GM23248 (cell line): ENCODE measurements around the gene MRPL17. TPM values are rescaled to one million over a fixed set of nuclear protein-coding genes. Genes with fewer than 3 reads are reported as not detected.

ENCODE experiments used
- DNase-seq: peaks from one replicate; pipeline ENCODE4 v3.0.0-alpha.2; 2015
- H2AFZ ChIP-seq: fragments of 200-600 bp; sonication (generic); 2 replicates; pipeline ENCODE4 v1.6.1; 2016; ENCODE audit warnings: antibody characterized with exemption
- H3F3A ChIP-seq: fragments of 200-600 bp; sonication (generic); 2 replicates; pipeline ENCODE4 v1.6.1; 2016; ENCODE audit warnings: mild to moderate bottlenecking, antibody characterized with exemption, mixed run types; ENCODE audit not compliant: insufficient read depth
- H3K27ac ChIP-seq: fragments of 200-600 bp; sonication (generic); 2 replicates; pipeline ENCODE4 v1.5.1; 2016; ENCODE audit warnings: mild to moderate bottlenecking
- H3K27me3 ChIP-seq: fragments of 200-600 bp; sonication (generic); replicated peaks from 2 replicates; pipeline ENCODE4 v1.6.1; 2016; ENCODE audit warnings: mild to moderate bottlenecking; ENCODE audit not compliant: insufficient read depth
- H3K36me3 ChIP-seq: fragments of 200-600 bp; sonication (generic); 2 replicates; pipeline ENCODE4 v1.6.1; 2016; ENCODE audit warnings: low read depth, mild to moderate bottlenecking
- H3K4me1 ChIP-seq: fragments of 200-600 bp; sonication (generic); 2 replicates; pipeline ENCODE4 v1.6.1; 2016; ENCODE audit warnings: mild to moderate bottlenecking; ENCODE audit not compliant: insufficient read depth
- H3K4me2 ChIP-seq: fragments of 200-600 bp; sonication (generic); one replicate; pipeline ENCODE4 v1.6.1; 2016; ENCODE audit warnings: mild to moderate bottlenecking; ENCODE audit not compliant: unreplicated experiment
- H3K4me3 ChIP-seq: fragments of 200-600 bp; sonication (generic); 2 replicates; pipeline ENCODE4 v1.5.1; 2016; ENCODE audit warnings: mild to moderate bottlenecking
- H3K79me2 ChIP-seq: fragments of 200-600 bp; sonication (generic); 2 replicates; pipeline ENCODE4 v1.6.1; 2016; ENCODE audit warnings: mild to moderate bottlenecking; ENCODE audit not compliant: insufficient read depth
- H3K9ac ChIP-seq: fragments of 200-600 bp; sonication (generic); 2 replicates; pipeline ENCODE4 v1.6.1; 2016; ENCODE audit warnings: mild to moderate bottlenecking
- H3K9me2 ChIP-seq: fragments of 200-600 bp; sonication (generic); 2 replicates; pipeline ENCODE4 v1.6.1; 2016; ENCODE audit warnings: mixed run types, mild to moderate bottlenecking, moderate library complexity; ENCODE audit not compliant: insufficient read depth
- H3K9me3 ChIP-seq: fragments of 200-600 bp; sonication (generic); one replicate; pipeline ENCODE4 v1.6.1; 2017; ENCODE audit warnings: low read depth
- H4K20me1 ChIP-seq: fragments of 200-600 bp; sonication (generic); 2 replicates; pipeline ENCODE4 v1.6.0; 2016; ENCODE audit not compliant: insufficient read depth
- EZH2 ChIP-seq: fragments of 200-600 bp; sonication (generic); IDR thresholded peaks from 2 replicates; pipeline ENCODE4 v1.6.1; 2018; ENCODE audit warnings: antibody characterized with exemption, mild to moderate bottlenecking; ENCODE audit not compliant: insufficient read depth, poor library complexity, severe bottlenecking
- EZH2phosphoT487 ChIP-seq: fragments of 200-600 bp; sonication (generic); IDR thresholded peaks from 2 replicates; pipeline ENCODE4 v1.6.1; 2018; ENCODE audit warnings: antibody characterized with exemption, moderate library complexity, mild to moderate bottlenecking, low read depth; ENCODE audit not compliant: insufficient read depth
- WGBS, 2 experiments: methylation state at CpG; one replicate each; pipeline ENCODE4 v1.1.6; 2015 to 2017; ENCODE audit warnings: low lambda C conversion rate in 2 of 2, low coverage in 1 of 2; ENCODE audit errors: missing lambda C conversion rate in 2 of 2; 5-methylcytosine and 5-hydroxymethylcytosine counted together
- in situ Hi-C: fragments of 300-500 bp; cut with MboI; formaldehyde crosslinking; loops from 2 replicates; pipeline ENCODE4 v1.15.0; 2020
- polyA plus RNA-seq: library from polyadenylated mRNA; unstranded; fragments of >200 nt; fragmentation: Nextera tagmentation; extraction: Ambion mirVana; gene quantifications from 2 replicates; pipeline ENCODE4 v1.2.1, GENCODE V29; 2016
- total RNA-seq: library from RNA; depleted of rRNA; stranded (reverse); fragments of >200 nt; shearing (Covaris generic); gene quantifications from 2 replicates; pipeline ENCODE4 v1.2.3, GENCODE V29; 2014

MRPL17 gene
- total and polyA plus RNA-seq, 2 experiments from 2014 or later: 53.5 to 107 TPM

- Histone ChIP-seq H3F3A (peaks cover 18% of the 10 kb centered on the region; the same call in 1 of the 2 replicates), H3K9ac (peak overlapping the region; percentile 31), H3K79me2 (no peaks in the 10 kb centered on the region), H3K9me3 (no peaks in the 10 kb centered on the region), H3K27me3 (no peaks in the 10 kb centered on the region), H3K36me3 (no peaks in the 10 kb centered on the region), H2AFZ (peak overlapping the region; percentile 76), H3K9me2 (no peaks in the 10 kb centered on the region), H3K4me2 (peak overlapping the region; percentile 66), H3K4me3 (peak overlapping the region; percentile 50; the same call in 1 of the 2 replicates), H4K20me1 (no peaks in the 10 kb centered on the region), H3K4me1 (peaks cover 23% of the 10 kb centered on the region), H3K27ac (peak overlapping the region; percentile 39)
- in situ Hi-C loops: no loop called here
- WGBS, 2 experiments: 16 to 19% methylated on average over 9 of the region's 9 CpGs
- DNase-seq: peak; percentile 78
- TF ChIP-seq EZH2 (no peak), EZH2phosphoT487 (no peak)
Measured at GRCh38 chr11:6646918-6647679, 36.0 kb downstream of the MRPL17 start.

GRCh38 chr11:6646576-6646917 lies 36.6 kb downstream of the MRPL17 start:
- H3K36me3 ChIP-seq: no peaks in the 10 kb centered on the region
- peaks cover 18% of the 10 kb centered on the region; the same call in 1 of the 2 replicates for H3F3A ChIP-seq
- H3K79me2 ChIP-seq: no peaks in the 10 kb centered on the region
- H3K27me3 ChIP-seq: no peaks in the 10 kb centered on the region
- H3K4me2 ChIP-seq: peak overlapping the region; percentile 66
- H3K9ac ChIP-seq: peak overlapping the region; percentile 31; the same call in 1 of the 2 replicates
- no peak for TF ChIP-seq EZH2
- no peak for TF ChIP-seq EZH2phosphoT487
- H3K9me2 ChIP-seq: no peaks in the 10 kb centered on the region
- peak overlapping the region; percentile 50 for H3K4me3 ChIP-seq
- peak; percentile 63 for DNase-seq
- H3K9me3 ChIP-seq: no peaks in the 10 kb centered on the region
- peak overlapping the region; percentile 39 for H3K27ac ChIP-seq
- in situ Hi-C loops: no loop called here
- peaks cover 23% of the 10 kb centered on the region for H3K4me1 ChIP-seq
- 5 to 7% methylated on average over 3 of the region's 3 CpGs for WGBS, 2 experiments
- peak overlapping the region; percentile 76 for H2AFZ ChIP-seq
- no peaks in the 10 kb centered on the region for H4K20me1 ChIP-seq

GRCh38 chr11:6646071-6646470 lies 37.1 kb downstream of the MRPL17 start:
- in situ Hi-C loops: no loop called here
- peaks cover 23% of the 10 kb centered on the region for H3K4me1 ChIP-seq

DNA sequence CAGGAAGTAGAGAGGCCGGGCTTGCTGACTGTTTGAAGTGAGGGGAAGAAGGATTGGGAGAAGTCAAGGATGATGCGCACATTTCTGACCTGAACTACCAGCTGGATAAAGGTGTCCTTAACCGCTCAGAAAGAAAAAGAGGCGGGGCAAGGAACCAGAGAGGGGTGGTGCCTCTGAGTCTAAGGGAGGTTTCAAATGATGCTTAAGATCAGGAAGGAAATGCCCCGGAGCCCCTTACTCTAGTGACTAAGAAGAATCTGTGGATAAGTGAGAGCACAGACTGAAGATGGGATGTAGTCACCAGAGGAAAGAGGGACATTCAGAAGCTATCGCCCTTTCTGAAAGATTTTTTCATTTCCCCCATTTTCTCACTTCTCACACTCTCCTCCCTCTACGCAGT lies 40.2 kb downstream of the MRPL17 start:
- no peak for DNase-seq
- no peak overlapping the region for H3K4me2 ChIP-seq
- 92 to 98% methylated on average over 7 of the region's 7 CpGs for WGBS, 2 experiments
- TF ChIP-seq EZH2phosphoT487: no peak
- TF ChIP-seq EZH2: no peak
- H3K9ac ChIP-seq: no peak overlapping the region
- H3K27me3 ChIP-seq: no peaks in the 10 kb centered on the region
- H3K36me3 ChIP-seq: no peaks in the 10 kb centered on the region
- in situ Hi-C loops: no loop called here
- no peaks in the 10 kb centered on the region for H3K9me3 ChIP-seq
- H3F3A ChIP-seq: peaks cover 23% of the 10 kb centered on the region
- no peak overlapping the region for H2AFZ ChIP-seq
- peaks cover 30% of the 10 kb centered on the region for H3K4me1 ChIP-seq
- no peaks in the 10 kb centered on the region for H4K20me1 ChIP-seq
- no peaks in the 10 kb centered on the region for H3K79me2 ChIP-seq
- no peak overlapping the region for H3K4me3 ChIP-seq
- no peaks in the 10 kb centered on the region for H3K9me2 ChIP-seq
- no peak overlapping the region for H3K27ac ChIP-seq

More at GRCh38 chr11:6646071-6646470, 37.1 kb downstream of the MRPL17 start:
- H3K9me3 ChIP-seq: no peaks in the 10 kb centered on the region
- peak overlapping the region; percentile 76 for H2AFZ ChIP-seq
- H3K27me3 ChIP-seq: no peaks in the 10 kb centered on the region
- no peaks in the 10 kb centered on the region for H4K20me1 ChIP-seq
- peak overlapping the region; percentile 50 for H3K4me3 ChIP-seq
- no peaks in the 10 kb centered on the region for H3K79me2 ChIP-seq
- H3K9me2 ChIP-seq: no peaks in the 10 kb centered on the region
- H3K9ac ChIP-seq: peak overlapping the region; percentile 31; the same call in 1 of the 2 replicates
- TF ChIP-seq EZH2phosphoT487 (no peak), EZH2 (no peak)
- WGBS, 2 experiments: 4 to 7% methylated on average over 12 of the region's 12 CpGs
- peak overlapping the region; percentile 66 for H3K4me2 ChIP-seq
- DNase-seq: peak; percentile 86
- H3K27ac ChIP-seq: peak overlapping the region; percentile 39; the same call in 1 of the 2 replicates
- no peaks in the 10 kb centered on the region for H3K36me3 ChIP-seq
- peaks cover 18% of the 10 kb centered on the region; the same call in 1 of the 2 replicates for H3F3A ChIP-seq
